ENCODE results near the gene CLC. TPM values are rescaled to one million over a fixed set of nuclear protein-coding genes. Genes with fewer than 3 reads are reported as not detected.
"Not testable (repeated sequence)": the region's sequence is repeated elsewhere in the genome, so short reads cannot be mapped to it uniquely, and the experiment has no call there.

CLC gene
- total RNA-seq, 1 donor, result 17.5 TPM

GRCh38 chr19:39731685-39732084 lies 6.1 kb downstream of the CLC start:
- no peak for DNase-seq (ENCODE audit: low read depth in 2 of 3, low spot score in 2 of 3)

- DNase-seq (ENCODE audit: low read depth in 2 of 3, low spot score in 2 of 3), result no peak
These were observed 8.2 kb downstream of the CLC start for GRCh38 chr19:39729594-39729993.

GRCh38 chr19:39728040-39728439 lies 9.8 kb downstream of the CLC start:
- no peak for DNase-seq (ENCODE audit: low read depth in 2 of 3, low spot score in 2 of 3)

GRCh38 chr19:39727070-39727800 lies 10.6 kb downstream of the CLC start:
- DNase-seq (ENCODE audit: low read depth in 2 of 3, low spot score in 2 of 3), result no peak

- no peak for DNase-seq (ENCODE audit: low read depth in 2 of 3, low spot score in 2 of 3)
These were observed 11.8 kb downstream of the CLC start for GRCh38 chr19:39725995-39726394.

GRCh38 chr19:39720144-39720543 lies 17.7 kb downstream of the CLC start:
- not testable (repeated sequence) for DNase-seq (ENCODE audit: low read depth in 2 of 3, low spot score in 2 of 3)

- no peak for DNase-seq (ENCODE audit: low read depth in 2 of 3, low spot score in 2 of 3)
These were observed 27.4 kb downstream of the CLC start for GRCh38 chr19:39710333-39710890.

GRCh38 chr19:39709026-39709872 lies 28.6 kb downstream of the CLC start:
- no peak for DNase-seq (ENCODE audit: low read depth in 2 of 3, low spot score in 2 of 3)

- no peak for DNase-seq (ENCODE audit: low read depth in 2 of 3, low spot score in 2 of 3)
These were observed 29.2 kb downstream of the CLC start for GRCh38 chr19:39708594-39708993.

- peak in 1 of 3 donors; percentile 9 for DNase-seq (ENCODE audit: low read depth in 2 of 3, low spot score in 2 of 3)
These were observed 32.1 kb downstream of the CLC start for GRCh38 chr19:39705578-39706188.

- DNase-seq (ENCODE audit: low read depth in 2 of 3, low spot score in 2 of 3), result no peak
These were observed 33.4 kb downstream of the CLC start, which contains the start of gene LGALS14 for GRCh38 chr19:39704181-39705044. Gene LGALS14, plus strand, starts transcription at chr19:39704481. Its CDS starts 48 bp downstream, at chr19:39704529.

GRCh38 chr19:39701291-39701690 lies 36.5 kb downstream of the CLC start:
- no peak for DNase-seq (ENCODE audit: low read depth in 2 of 3, low spot score in 2 of 3)

- no peak for DNase-seq (ENCODE audit: low read depth in 2 of 3, low spot score in 2 of 3)
These were observed 39.3 kb downstream of the CLC start for GRCh38 chr19:39698535-39698934.

- DNase-seq (ENCODE audit: low read depth in 2 of 3, low spot score in 2 of 3), result no peak
These were observed 41.4 kb downstream of the CLC start for GRCh38 chr19:39696387-39696786.

- DNase-seq (ENCODE audit: low read depth in 2 of 3, low spot score in 2 of 3), result no peak
These were observed 42.1 kb downstream of the CLC start for GRCh38 chr19:39695759-39696158.

GRCh38 chr19:39692822-39693221 lies 45.0 kb downstream of the CLC start:
- DNase-seq (ENCODE audit: low read depth in 2 of 3, low spot score in 2 of 3), result peak in 1 of 3 donors; percentile 11

- DNase-seq (ENCODE audit: low read depth in 2 of 3, low spot score in 2 of 3), result peak in 1 of 3 donors; percentile 11
These were observed 45.7 kb downstream of the CLC start for GRCh38 chr19:39692166-39692565.

GRCh38 chr19:39688637-39689036 lies 49.2 kb downstream of the CLC start:
- peak in 1 of 3 donors; percentile 6 for DNase-seq (ENCODE audit: low read depth in 2 of 3, low spot score in 2 of 3)

GRCh38 chr19:39686739-39687138 lies 51.1 kb downstream of the CLC start:
- DNase-seq (ENCODE audit: low read depth in 2 of 3, low spot score in 2 of 3), result no peak

- no peak for DNase-seq (ENCODE audit: low read depth in 2 of 3, low spot score in 2 of 3)
These were observed 53.6 kb downstream of the CLC start for GRCh38 chr19:39684267-39684666.

All from hematopoietic multipotent progenitor cell (in vitro differentiated cells).